ENCODE measurements around the gene IGF2BP2.

DNA sequence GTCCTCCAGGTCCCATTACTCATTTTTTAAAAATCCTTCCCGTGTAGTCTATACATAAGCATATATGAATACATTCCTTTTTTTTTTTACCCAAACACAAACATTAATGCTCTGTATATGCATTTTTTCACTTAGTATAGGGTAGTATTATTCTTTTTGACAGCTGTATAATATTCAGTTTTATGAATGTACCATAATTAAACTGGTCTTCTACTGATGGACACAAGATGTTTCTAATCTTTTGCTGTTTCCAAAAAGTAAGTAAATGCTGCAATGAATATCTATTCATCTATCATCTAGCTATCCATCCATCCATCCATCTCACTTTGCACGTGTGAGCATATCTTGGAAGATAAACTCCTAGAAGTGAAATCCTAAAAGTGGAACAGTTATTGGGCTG, 110.8 kb downstream of the IGF2BP2 start:
- TF ChIP-seq, protein P1, sequence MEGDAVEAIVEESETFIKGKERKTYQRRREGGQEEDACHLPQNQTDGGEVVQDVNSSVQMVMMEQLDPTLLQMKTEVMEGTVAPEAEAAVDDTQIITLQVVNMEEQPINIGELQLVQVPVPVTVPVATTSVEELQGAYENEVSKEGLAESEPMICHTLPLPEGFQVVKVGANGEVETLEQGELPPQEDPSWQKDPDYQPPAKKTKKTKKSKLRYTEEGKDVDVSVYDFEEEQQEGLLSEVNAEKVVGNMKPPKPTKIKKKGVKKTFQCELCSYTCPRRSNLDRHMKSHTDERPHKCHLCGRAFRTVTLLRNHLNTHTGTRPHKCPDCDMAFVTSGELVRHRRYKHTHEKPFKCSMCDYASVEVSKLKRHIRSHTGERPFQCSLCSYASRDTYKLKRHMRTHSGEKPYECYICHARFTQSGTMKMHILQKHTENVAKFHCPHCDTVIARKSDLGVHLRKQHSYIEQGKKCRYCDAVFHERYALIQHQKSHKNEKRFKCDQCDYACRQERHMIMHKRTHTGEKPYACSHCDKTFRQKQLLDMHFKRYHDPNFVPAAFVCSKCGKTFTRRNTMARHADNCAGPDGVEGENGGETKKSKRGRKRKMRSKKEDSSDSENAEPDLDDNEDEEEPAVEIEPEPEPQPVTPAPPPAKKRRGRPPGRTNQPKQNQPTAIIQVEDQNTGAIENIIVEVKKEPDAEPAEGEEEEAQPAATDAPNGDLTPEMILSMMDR (IDR thresholded peaks at IDR 0.05): no peak
- no peak for TF ChIP-seq POLR2A (IDR thresholded peaks at IDR 0.05)

Measured in esophagus squamous epithelium (tissue), 4 donors.